HG03064 (cell line): ENCODE results near the gene ADH6.
"Not testable (repeated sequence)": the region's sequence is repeated elsewhere in the genome, so short reads cannot be mapped to it uniquely, and the experiment has no call there.

Source experiments
- ATAC-seq: cut with Tn5 transposase; IDR thresholded peaks from one replicate; pipeline ENCODE4 v1.9.1; 2021; ENCODE audit warnings: low read depth; ENCODE audit not compliant: unreplicated experiment

Gene ADH6

DNA sequence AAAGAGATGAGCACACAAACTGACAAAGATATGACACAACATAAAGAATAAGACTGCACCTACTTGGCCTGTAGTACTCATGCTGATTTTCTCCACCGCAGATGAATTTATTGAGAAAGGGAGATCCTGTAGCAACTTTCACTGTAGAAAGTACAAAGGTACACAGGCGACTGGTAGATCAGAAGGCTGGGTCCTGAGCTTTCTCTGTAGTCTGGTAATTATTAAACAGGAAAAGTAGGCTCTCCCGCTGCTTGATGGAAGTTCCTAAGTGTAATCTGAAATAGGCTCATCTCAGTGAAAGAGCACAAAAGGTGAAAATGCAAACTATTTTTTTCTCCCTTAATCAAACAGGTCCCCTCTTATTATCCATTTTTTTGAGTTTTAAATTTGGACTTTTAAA is at the start of gene ADH6:
ADH6 (minus strand) TSS at position 175 of the 400 bp plus-strand sequence; CDS start at position 81, 94 bp downstream.
- no peak for ATAC-seq

DNA sequence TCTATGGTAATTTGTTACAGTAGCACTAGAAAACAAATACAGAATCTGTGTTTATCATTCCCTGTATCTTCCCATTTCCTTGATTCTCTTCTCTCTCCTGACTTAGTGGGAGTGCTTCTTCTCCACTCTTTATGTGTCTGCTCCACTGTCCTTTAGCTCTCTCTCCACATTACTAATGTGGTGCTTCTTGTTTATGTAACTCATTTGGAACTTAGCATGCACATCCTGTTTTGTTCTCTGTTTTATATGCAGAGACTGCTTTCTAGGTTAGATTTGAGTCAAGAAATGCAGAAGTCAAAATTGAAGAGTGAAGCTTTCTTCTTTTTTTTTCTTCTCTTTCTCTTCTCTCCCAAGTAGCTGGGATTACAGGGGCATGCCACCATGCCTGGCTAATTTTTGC is 45.9 kb upstream of the ADH6 start:
- no peak for ATAC-seq

DNA sequence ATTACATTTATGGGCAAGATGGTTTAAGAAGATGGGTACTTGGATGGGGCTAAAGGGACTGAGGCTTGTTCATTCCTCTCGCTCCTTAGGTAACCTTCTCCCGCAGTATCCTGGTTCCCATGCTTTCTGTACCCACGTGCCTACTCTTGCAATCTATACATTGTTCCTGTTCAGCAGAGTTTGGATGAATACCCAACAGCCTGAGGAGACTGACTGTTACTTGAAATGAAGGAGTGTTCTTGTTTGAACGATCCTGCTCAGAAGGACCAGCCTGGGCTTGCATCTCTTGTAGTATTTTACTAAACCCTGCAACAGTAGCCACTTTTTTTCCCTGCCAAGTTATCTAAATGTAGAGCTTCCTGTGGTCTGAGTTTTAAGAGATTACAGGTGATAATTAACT is 33.7 kb upstream of the ADH6 start:
- ATAC-seq: no peak

DNA sequence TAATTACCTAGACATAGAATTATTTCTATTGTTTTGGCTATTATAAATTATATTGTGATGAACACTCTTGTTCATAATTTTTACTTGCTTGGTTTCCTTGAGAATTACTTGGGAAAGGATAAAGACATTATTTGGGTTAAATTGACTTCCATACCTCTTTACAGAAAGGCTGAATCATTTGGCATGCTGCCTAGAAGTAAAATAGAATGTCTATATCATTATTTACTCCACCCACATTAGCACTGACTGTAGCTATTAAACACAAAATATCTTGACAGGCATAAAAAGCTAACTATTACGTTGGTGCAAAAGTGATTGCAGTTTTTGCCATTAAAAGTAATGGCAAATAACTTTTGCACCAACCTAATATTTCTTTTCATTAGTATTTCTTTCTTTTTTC is 29.7 kb upstream of the ADH6 start:
- no peak for ATAC-seq

DNA sequence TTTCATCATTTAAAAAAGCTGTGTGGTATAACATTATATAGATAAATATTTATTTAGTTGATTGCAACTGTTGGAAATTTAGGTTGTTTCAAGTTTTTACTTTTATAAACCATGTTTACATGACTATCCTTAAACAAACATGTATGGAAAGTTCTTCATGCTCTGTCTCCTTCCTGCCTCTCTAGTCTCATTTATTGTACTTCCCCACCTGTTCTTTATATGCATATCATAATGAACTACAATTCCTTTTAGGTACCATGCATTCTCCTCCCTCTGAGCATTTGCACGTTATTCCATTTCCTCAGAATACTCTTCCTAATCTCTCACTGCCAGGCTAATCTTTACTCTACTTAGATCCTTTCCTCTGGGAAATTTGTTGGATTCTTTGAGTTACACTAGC is 16.9 kb upstream of the ADH6 start:
- no peak for ATAC-seq

DNA sequence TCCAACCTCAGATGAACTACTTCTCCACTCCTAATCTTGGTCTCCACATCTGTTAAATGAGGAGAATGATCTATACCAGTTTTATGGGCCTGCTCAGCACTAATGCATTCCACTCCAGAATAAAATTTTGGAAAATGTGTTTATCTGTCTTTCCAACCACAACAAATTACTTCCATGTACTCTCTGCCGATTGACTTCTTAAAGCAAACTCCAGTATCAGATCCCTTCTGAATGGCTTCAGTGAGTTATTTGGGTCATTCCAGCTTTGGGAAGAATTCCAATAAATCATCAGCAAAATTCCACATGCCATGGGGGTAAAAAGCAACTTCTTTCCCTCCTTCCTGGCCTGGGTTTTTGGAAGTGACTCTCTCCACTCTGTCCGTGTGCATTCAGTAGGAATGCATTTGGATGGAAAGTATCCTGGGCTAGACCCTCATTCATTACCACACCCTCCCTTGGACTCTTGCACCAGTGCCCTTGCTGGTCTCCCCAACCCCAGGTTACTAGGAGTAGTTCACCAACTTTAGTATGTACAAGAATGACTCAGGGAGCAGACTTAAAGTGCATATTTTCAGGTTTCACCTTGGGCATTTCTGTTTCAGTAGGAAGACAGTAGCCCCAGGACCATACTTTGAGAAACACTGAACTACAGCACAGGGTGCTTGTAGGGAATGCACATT is 15.4 kb upstream of the ADH6 start:
- no peak for ATAC-seq

DNA sequence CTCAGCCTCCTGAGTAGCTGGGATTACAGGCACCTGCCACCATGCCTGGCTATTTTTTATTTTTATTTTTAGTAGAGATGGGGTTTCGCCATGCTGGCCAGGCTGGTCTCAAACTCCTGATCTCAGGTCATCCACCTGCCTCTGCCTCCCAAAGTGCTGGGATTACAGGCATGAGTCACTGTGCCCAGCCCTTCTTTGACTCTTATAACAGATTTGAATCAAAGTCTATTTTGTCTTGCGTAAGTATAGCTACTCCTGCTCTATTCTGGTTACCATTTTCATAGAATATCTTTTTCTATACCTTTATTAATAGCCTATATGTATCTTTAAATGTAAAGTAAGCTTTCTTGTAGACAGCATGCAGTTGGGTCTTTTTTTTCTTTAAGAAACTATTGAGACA is 14.4 kb upstream of the ADH6 start:
- not testable (repeated sequence) for ATAC-seq

DNA sequence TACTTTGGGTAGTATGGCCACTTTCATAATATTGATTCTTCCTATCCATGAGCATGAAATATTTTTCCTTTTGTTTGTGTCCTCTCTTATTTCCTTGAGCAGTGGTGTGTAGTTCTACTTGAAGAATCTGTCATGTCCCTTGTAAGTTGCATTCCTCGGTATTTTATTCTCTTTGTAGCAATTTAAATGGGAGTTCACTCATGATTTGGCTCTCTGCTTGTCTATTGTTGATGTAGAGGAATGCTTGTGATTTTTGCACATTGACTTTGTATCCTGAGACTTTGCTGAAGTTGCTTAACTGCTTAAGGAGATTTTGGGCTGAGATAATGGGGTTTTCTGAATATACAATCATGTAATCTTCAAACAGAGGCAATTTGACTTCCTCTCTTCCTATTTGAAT is 9.7 kb upstream of the ADH6 start:
- not testable (repeated sequence) for ATAC-seq

DNA sequence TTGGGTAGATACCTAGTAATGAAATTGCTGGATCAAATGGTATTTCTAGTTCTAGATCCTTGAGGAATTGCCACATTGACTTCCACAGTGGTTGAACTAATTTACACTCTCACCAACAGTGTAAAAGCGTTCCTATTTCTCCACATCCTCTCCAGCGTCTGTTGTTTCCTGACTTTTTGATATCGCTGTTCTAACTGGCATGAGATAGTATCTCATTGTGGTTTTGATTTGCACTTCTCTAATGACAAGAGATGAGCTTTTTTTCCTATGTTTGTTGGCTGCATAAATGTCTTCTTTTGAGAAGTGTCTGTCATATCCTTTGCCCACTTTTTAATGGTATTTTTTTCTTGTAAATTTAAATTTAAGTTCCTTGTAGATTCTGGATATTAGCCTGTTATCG is 8.6 kb upstream of the ADH6 start:
- not testable (repeated sequence) for ATAC-seq

DNA sequence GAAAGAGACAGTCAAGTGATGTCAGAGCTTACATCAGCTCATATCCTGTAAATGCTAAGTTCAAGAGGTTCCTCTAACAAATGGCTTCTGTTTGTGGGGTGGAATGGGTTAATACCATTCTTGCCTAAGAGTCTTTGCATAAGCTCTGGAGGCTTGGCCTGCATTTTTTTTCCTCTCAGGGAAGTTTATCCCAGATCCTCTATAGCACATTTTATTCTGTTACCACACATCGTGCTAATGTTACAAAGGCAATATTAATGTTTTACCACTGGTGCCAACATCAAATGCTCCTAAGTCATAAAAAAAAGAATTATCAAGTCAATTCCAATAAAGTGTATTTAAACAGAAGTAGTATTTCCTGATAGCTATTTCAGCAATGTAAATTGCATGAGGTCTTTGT is 2.9 kb upstream of the ADH6 start:
- no peak for ATAC-seq

DNA sequence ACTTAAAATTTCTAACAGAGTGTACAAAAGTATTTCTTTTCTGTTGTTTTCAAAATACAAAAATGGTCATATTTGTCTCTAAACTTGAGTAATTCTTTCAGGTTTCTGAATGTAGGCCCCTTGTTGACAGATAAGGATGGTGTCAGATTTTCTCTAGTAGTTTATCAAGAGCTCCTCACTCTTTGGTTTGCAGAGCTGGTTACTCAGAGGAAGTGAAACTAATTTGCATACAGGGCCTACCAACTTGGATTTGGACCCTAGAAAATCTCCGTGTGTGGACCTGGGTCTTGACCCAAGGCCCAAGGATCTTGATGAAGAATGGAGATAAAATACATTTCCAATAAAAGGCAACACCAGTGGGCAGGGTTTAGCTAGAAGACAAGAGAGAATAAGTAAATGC is 433 bp upstream of the ADH6 start:
- ATAC-seq: no peak

DNA sequence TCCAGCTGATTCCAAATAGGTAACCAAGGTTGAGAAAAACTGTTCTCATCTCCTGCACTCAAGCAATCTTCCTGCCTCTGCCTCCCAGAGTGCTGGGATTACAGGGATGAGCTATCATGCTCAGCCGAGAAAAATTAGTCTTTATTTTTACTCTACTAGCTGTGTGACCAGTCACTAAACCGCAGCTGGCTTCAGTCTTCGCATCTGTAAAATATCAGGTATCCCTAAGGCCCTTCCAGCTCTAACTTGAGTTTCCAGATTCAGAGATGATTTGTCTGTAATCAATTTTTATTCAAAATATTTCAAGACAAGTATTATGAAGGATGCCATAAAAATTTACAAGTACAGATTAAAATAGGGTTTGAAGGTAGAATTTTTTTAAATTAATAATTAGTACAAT is 3.5 kb downstream of the ADH6 start:
- no peak for ATAC-seq

DNA sequence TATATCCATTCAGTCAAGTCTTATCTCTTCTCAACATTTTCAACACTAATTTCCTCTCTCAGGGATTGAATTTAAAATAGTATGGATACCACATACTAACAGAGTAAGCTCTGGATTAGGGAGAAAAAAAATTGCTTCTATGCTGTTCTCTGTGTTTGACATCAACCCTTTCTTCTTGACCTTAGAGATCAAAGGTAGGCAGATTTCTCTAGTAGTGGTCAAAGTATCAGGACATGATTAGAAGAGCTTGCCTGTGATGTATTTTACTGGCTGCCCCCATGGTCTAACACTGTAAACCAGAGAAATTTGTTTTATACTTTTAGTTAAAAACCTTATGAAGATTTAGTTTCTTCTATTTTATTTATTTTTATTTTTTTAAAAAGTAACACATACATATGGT is 8.3 kb downstream of the ADH6 start:
- ATAC-seq: no peak

DNA sequence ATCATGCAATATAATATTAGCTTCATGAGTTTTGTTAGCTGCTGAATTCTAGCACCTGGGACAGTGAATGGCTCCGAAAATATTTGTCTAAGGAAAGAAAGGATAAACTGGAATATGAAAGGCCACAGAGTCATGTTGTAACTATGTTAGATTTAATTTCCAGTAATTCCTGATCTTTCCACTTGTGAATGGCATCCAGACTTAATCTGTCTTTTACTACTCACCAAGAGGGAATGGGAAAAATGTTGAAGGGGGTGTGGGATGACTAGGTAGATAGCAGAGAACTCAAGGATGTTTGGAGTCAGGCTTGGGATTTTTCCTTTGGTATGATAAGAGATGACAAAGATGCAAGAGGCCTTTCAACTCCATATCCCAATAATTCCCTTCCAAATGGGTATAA is 9.4 kb downstream of the ADH6 start:
- ATAC-seq: no peak

DNA sequence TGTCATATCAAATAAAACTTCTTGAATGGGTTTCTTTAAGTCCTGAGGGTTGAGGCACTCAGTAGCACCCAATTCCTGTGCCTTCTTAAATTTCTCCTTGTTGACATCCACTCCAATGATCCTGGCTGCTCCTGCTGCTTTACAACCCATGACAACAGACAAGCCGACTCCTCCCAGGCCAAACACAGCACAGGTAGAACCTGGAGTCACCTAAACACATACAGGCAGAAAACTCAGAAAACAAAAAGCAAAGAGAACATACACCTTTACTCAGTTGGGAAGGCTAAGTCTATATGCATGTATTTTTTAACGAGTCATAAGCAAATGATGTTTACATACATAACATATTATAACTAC is 10.3 kb downstream of the ADH6 start:
- ATAC-seq: no peak

DNA sequence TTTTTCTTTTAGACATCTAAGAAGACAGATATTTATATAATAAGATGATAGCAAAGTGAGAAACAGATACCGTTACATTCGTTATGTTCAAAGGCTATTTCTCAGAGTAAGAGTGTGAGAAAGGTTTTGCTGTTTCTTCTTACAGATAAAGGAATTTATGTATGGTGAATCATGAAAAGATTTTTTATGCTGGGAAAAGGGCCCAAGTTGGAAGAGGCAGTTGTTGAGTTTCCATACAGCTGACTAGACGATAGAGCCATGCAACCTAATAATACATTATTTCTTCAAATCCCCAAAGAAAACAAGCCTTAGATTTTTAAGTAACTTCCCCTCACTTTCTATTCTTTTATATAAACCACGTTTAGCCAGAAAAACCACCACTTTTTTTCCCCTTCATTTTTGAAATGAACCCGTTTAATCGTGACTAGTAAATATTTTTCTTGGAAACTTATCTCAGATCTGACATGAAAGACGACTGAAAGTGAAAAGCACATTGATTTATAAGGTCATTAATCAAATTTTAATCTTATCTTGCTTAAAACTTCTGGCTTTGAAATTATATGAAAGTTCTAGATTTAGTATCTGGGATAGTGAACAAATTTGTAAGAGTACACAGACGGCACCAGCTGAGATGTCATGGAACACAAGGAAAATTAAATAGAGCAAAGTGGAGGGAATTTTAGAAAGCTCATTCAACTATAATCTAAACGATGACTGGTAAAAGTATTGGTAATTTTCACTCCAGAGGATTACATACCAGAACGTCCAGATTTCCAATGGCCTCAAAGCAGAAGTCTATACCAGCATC is 10.9 kb downstream of the ADH6 start:
- ATAC-seq: no peak

DNA sequence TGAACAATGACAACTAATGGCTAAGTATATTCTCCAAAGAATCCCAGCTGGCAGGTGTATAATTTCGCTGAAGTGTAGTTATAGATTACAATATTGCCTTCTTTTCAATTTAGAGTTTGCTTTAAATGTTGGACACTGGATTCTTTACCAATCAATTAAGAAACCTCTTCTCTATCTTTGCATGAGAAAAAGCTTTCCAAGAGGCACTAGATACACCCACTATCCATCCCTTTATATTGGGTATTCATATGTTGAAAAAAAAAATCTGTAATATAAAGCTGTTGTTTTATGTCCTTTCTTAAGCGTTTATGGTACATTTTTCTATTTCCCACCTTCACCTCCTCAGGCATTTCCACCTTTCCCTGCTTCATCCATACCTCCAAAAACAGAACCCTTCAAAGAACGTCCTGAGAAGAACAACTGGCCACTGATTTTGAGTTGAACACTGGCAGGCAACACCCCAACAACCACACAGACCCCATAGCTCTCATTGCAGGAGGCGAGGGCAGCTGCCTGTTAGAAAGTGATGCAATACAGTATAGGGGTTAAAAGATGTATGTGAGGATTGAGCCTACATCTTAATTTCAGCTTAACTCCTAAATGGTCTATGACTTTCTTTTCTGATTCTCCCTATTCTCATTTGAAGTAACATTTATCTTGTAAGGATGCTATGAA is 11.8 kb downstream of the ADH6 start:
- ATAC-seq: no peak

DNA sequence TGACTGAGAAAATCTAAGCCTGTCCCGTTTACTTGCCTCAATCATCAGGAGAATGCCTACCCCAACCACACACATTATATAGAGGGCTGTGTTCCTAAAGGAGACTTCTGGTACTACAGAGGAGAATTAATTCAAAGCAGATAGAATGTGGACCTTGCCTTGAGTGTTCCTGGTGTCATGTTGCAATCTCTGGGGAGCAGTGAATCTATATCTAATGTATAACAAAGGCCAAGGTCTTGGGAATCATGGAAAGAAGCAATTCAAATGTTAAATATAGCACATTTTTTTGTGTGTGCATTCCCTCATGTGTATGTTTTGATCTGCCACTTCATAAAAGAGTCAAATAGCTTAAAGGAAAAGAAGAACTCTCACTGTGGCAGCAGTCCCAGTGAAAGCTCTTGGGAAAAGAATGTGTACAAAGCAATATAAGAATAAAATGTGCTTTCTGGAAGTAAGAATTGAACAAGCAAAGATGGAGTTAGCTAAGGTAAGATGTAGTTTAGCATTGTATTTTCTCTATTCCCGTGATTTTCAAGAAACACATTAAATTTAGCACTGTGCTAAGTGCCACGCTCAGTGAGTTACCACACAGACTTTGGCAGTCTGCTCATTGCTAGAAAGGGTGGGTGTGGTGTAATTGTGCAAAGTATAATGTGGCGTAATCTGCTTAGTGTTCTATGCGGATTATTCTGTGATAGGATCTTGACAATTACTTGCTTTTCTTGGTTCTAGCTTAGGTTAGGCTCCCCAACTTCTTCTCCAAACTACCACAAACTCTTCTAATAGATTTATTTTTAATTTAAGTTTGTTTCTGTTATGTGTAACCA is 13.7 kb downstream of the ADH6 start:
- no peak for ATAC-seq

DNA sequence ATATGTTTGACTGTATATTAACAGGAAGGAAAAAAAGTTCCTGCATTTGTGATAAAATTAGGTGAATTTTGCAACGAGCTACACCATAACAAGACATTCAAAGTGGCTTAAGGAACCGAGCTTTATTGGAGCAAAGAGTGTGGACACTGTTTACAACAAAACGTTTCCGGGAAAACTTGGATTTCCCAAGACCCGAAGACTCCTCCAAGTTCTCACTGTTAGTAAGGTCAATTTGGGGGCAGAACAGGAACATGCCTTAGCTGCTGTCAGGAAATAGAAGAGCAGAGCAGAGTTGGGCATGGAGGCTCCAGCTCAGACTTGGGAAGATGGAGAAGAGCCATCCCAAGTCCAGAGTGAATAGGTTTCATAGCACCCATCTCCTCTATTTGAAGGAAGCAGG is 16.5 kb downstream of the ADH6 start:
- ATAC-seq: no peak

DNA sequence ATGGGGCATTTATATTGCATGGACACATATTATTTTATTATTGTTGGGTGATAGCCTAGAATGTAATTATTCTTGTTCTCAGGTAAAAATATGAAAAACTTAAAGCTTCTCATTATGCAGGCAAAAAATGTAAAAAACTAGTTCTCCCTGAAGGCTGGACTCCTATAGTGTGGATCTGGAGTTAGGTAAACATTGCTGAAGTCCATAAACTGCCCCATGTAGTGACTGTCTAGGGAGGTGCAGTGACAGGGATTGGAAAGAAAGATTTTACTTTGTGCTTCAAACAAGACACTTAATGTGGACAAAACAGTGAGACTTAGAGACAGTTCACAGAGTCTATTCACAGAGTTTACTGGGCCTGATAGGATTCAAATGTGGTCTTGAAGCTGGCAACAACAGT is 17.0 kb downstream of the ADH6 start:
- no peak for ATAC-seq

DNA sequence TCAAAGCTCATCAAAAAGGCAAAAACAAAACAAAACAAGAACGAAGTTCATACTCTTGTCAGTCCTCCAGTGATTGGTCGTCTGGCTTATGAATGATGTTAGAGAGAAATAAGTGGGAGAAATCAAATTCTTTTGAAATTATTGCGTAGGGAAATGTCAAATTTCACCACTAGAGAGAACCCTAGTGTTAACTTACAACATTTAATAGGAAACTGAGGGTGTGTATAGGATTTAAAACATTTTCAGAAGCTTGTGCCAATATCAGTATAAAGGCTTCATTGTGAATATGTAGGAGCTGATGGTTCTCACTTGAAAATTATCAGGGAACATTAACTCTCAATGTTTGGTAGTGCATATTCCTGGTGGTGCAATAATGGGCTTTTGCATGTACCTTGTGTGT is 17.4 kb downstream of the ADH6 start:
- ATAC-seq: no peak
